Measurements from ENCODE around the gene KRTAP3-2. TPM values are rescaled to one million over a fixed set of nuclear protein-coding genes. Genes with fewer than 3 reads are reported as not detected.

KRTAP3-2 gene
- total RNA-seq, 1 donor from 2014 or later, result not detected

DNA sequence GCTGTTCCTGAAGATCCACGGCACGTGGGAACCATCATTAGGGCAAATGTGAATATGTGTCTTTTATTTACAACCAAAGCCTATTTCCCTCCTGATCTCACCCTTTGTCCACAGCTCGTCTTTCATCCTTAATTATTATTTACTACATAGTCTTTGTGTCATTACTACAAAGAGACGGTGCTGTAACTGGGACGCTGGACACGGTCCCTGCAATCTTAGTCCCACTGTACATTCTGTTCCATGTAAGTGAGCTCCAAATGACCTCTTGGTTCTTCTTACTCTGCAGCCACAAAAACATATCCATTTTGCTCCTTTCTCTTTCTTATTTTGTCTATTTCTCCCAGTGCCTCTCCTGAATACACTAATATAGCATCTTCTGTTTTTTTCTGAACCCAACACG, 49.5 kb downstream of the KRTAP3-2 start:
- no peak for DNase-seq
- no peak for ATAC-seq
- Histone ChIP-seq H3K27ac (no peak overlapping the region), H3K27me3 (ENCODE audit: low read depth) (peaks cover 18% of the 10 kb centered on the region), H3K4me1 (peaks cover 10% of the 10 kb centered on the region), H3K9me3 (no peaks in the 10 kb centered on the region), H3K4me3 (no peak overlapping the region), H3K36me3 (no peaks in the 10 kb centered on the region)
- TF ChIP-seq, protein P1, sequence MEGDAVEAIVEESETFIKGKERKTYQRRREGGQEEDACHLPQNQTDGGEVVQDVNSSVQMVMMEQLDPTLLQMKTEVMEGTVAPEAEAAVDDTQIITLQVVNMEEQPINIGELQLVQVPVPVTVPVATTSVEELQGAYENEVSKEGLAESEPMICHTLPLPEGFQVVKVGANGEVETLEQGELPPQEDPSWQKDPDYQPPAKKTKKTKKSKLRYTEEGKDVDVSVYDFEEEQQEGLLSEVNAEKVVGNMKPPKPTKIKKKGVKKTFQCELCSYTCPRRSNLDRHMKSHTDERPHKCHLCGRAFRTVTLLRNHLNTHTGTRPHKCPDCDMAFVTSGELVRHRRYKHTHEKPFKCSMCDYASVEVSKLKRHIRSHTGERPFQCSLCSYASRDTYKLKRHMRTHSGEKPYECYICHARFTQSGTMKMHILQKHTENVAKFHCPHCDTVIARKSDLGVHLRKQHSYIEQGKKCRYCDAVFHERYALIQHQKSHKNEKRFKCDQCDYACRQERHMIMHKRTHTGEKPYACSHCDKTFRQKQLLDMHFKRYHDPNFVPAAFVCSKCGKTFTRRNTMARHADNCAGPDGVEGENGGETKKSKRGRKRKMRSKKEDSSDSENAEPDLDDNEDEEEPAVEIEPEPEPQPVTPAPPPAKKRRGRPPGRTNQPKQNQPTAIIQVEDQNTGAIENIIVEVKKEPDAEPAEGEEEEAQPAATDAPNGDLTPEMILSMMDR (IDR thresholded peaks at IDR 0.05), result no peak
- intact Hi-C loops (cut with DNase I), result no loop called here

DNA sequence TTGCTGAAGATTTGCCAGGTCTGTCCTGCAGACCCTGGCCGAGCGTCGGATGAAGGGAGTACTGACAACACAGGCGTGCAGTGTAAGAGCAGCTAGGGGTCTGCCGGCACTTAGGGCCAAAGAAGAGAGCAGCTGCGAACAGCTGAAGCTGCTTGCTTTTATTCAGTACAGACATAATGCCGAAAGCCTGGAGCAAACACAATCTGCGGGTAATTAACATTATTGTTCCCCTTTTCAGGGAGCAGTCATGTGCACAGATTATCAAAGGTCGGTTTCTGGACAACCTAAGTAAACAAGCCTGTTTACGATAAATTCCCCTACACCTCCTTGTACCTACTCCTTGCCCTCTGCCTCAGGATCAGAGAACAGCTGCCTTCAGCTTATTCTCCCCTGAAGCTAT, 50.3 kb downstream of the KRTAP3-2 start:
- Histone ChIP-seq H3K9me3 (no peaks in the 10 kb centered on the region), H3K4me3 (no peak overlapping the region), H3K4me1 (peaks cover 10% of the 10 kb centered on the region), H3K36me3 (no peaks in the 10 kb centered on the region), H3K27me3 (ENCODE audit: low read depth) (peaks cover 18% of the 10 kb centered on the region), H3K27ac (no peak overlapping the region)
- intact Hi-C loops (cut with DNase I), result no loop called here
- ATAC-seq (no peak), DNase-seq (no peak)
- TF ChIP-seq, protein P1 (IDR thresholded peaks at IDR 0.05), result no peak

Other genes starting within 250 kb of the KRTAP3-2 start
- not detected for gene KRT25, start 244.6 kb downstream of the KRTAP3-2 start, total RNA-seq
- not detected for gene KRT26, start 227.7 kb downstream of the KRTAP3-2 start, total RNA-seq
- gene KRT27, start 217.4 kb downstream of the KRTAP3-2 start, total RNA-seq, result not detected
- gene KRT28, start 199.9 kb downstream of the KRTAP3-2 start, total RNA-seq, result not detected
- 31.7 TPM for gene KRT10, start 177.3 kb downstream of the KRTAP3-2 start, total RNA-seq
- gene KRT12, start 132.7 kb downstream of the KRTAP3-2 start, total RNA-seq, result not detected
- not detected for gene KRT20, start 114.7 kb downstream of the KRTAP3-2 start, total RNA-seq
- gene KRT23, start 62.3 kb downstream of the KRTAP3-2 start, total RNA-seq, result 1.9 TPM
- gene KRT39, start 33.0 kb downstream of the KRTAP3-2 start, total RNA-seq, result 0.59 TPM
- 0.27 TPM for gene KRT40, start 15.6 kb downstream of the KRTAP3-2 start, total RNA-seq
- gene KRTAP3-3, start 5.7 kb downstream of the KRTAP3-2 start, total RNA-seq, result not detected
- gene KRTAP3-1, start 9.2 kb upstream of the KRTAP3-2 start, total RNA-seq, result not detected
- not detected for gene KRTAP1-5, start 27.3 kb upstream of the KRTAP3-2 start, total RNA-seq
- not detected for gene KRTAP1-4, start 30.3 kb upstream of the KRTAP3-2 start, total RNA-seq
- gene KRTAP1-3, start 35.0 kb upstream of the KRTAP3-2 start, total RNA-seq, result not detected
- not detected for gene KRTAP1-1, start 41.5 kb upstream of the KRTAP3-2 start, total RNA-seq
- not detected for gene KRTAP2-1, start 47.4 kb upstream of the KRTAP3-2 start, total RNA-seq
- gene KRTAP2-2, start 55.3 kb upstream of the KRTAP3-2 start, total RNA-seq, result not detected
- gene KRTAP2-3, start 60.2 kb upstream of the KRTAP3-2 start, total RNA-seq, result not detected
- gene KRTAP2-4, start 66.0 kb upstream of the KRTAP3-2 start, total RNA-seq, result not detected
- gene KRTAP4-7, start 84.2 kb upstream of the KRTAP3-2 start, total RNA-seq, result not detected
- gene KRTAP4-8, start 98.2 kb upstream of the KRTAP3-2 start, total RNA-seq, result not detected
- not detected for gene KRTAP4-16, start 102.3 kb upstream of the KRTAP3-2 start, total RNA-seq
- not detected for gene KRTAP4-9, start 105.5 kb upstream of the KRTAP3-2 start, total RNA-seq
- gene KRTAP4-11, start 118.5 kb upstream of the KRTAP3-2 start, total RNA-seq, result not detected
- gene KRTAP4-12, start 124.3 kb upstream of the KRTAP3-2 start, total RNA-seq, result not detected
- not detected for gene KRTAP4-6, start 140.6 kb upstream of the KRTAP3-2 start, total RNA-seq
- not detected for gene KRTAP4-5, start 149.9 kb upstream of the KRTAP3-2 start, total RNA-seq
- not detected for gene KRTAP4-4, start 160.8 kb upstream of the KRTAP3-2 start, total RNA-seq
- not detected for gene KRTAP4-3, start 168.3 kb upstream of the KRTAP3-2 start, total RNA-seq
- gene KRTAP4-2, start 178.3 kb upstream of the KRTAP3-2 start, total RNA-seq, result not detected
- gene KRTAP4-1, start 185.0 kb upstream of the KRTAP3-2 start, total RNA-seq, result not detected
- gene KRTAP9-1, start 190.0 kb upstream of the KRTAP3-2 start, total RNA-seq, result not detected
- not detected for gene KRTAP9-2, start 226.7 kb upstream of the KRTAP3-2 start, total RNA-seq
- gene KRTAP9-3, start 232.5 kb upstream of the KRTAP3-2 start, total RNA-seq, result not detected
- not detected for gene KRTAP9-8, start 238.1 kb upstream of the KRTAP3-2 start, total RNA-seq
- gene KRTAP9-4, start 249.8 kb upstream of the KRTAP3-2 start, total RNA-seq, result not detected

Measured in lower lobe of right lung (tissue), 2 donors.